CD4-positive, alpha-beta T cell treated with Interferon alpha-2 for 1 hour (primary cell): Measurements from ENCODE around the gene SH2D2A.

ENCODE experiments used
- DNase-seq, 2 donors: peaks; one replicate each; pipeline ENCODE4 v3.0.0-alpha.2; 2020 to 2022

The SH2D2A gene

GRCh38 chr1:156847591-156848460, 31.2 kb upstream of the SH2D2A start:
- no peak for DNase-seq

- no peak for DNase-seq
Measured at GRCh38 chr1:156846643-156847042, 30.0 kb upstream of the SH2D2A start.

- no peak for DNase-seq
Measured at GRCh38 chr1:156845953-156846545, 29.4 kb upstream of the SH2D2A start.

GRCh38 chr1:156845055-156845952, 28.7 kb upstream of the SH2D2A start:
- DNase-seq, result peak; percentile 17 to 49

- DNase-seq, result no peak
Measured at GRCh38 chr1:156844638-156845037, 28.0 kb upstream of the SH2D2A start.

GRCh38 chr1:156844102-156844501, 27.5 kb upstream of the SH2D2A start:
- DNase-seq, result no peak

- no peak for DNase-seq
Measured at GRCh38 chr1:156842618-156843300, 26.1 kb upstream of the SH2D2A start.

- DNase-seq, result no peak
Measured at GRCh38 chr1:156841295-156841855, 24.7 kb upstream of the SH2D2A start.

GRCh38 chr1:156840898-156841279, 24.2 kb upstream of the SH2D2A start:
- DNase-seq, result no peak

GRCh38 chr1:156840186-156840897, 23.7 kb upstream of the SH2D2A start:
- DNase-seq, result no peak

GRCh38 chr1:156839426-156840109, 22.9 kb upstream of the SH2D2A start:
- DNase-seq, result no peak

GRCh38 chr1:156838972-156839371, 22.3 kb upstream of the SH2D2A start:
- DNase-seq, result peak; percentile 20 to 64

- no peak for DNase-seq
Measured at GRCh38 chr1:156836892-156837291, 20.2 kb upstream of the SH2D2A start.

GRCh38 chr1:156836041-156836654, 19.5 kb upstream of the SH2D2A start:
- peak; percentile 20 to 51 for DNase-seq

- DNase-seq, result no peak
Measured at GRCh38 chr1:156834322-156834721, 17.7 kb upstream of the SH2D2A start.

GRCh38 chr1:156833603-156834002, 17.0 kb upstream of the SH2D2A start:
- DNase-seq, result no peak

GRCh38 chr1:156832434-156832833, 15.8 kb upstream of the SH2D2A start:
- DNase-seq, result no peak

GRCh38 chr1:156828400-156829124, 11.9 kb upstream of the SH2D2A start:
- DNase-seq, result no peak

GRCh38 chr1:156826630-156827029, 10.0 kb upstream of the SH2D2A start:
- DNase-seq, result no peak

GRCh38 chr1:156823210-156823790, 6.7 kb upstream of the SH2D2A start:
- DNase-seq, result no peak
